ENCODE measurements around the gene PIGP.
"Not testable (repeated sequence)": the region's sequence is repeated elsewhere in the genome, so short reads cannot be mapped to it uniquely, and the experiment has no call there.

The PIGP gene

GRCh38 chr21:37072988-37073416 is at the start of gene PIGP, which contains the start of gene TTC3:
Gene PIGP (minus strand): TSS chr21:37073071. CDS start chr21:37072515, 556 bp downstream.
Gene TTC3 (plus strand): TSS chr21:37073254. CDS start chr21:37087258, 14,004 bp downstream.
- DNase-seq (ENCODE audit: low read depth), result peak; percentile 65

- no peak for DNase-seq (ENCODE audit: low read depth)
Observed at GRCh38 chr21:37119421-37120218, 46.7 kb upstream of the PIGP start.

- no peak for DNase-seq (ENCODE audit: low read depth)
Observed at GRCh38 chr21:37118187-37118826, 45.4 kb upstream of the PIGP start.

GRCh38 chr21:37117204-37117603 is 44.3 kb upstream of the PIGP start:
- no peak for DNase-seq (ENCODE audit: low read depth)

DNA sequence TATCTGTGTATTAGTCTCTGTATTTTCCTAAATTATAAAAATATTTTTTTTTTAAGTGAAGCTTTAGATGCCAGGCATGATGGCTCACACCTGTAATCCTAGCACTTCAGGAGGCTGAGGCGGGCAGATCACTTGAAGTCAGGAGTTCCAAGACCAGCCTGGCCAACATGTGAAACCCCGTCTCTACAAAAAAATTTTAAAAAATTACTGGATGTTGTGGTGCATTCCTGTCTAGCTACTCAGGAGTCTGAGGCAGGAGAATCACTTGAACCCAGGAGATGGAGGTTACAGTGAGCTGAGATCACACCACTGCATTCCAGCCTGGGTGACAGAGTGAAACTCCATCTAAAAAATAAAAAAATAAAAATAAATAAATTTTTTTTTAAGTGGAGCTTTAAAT is 43.6 kb upstream of the PIGP start:
- not testable (repeated sequence) for DNase-seq (ENCODE audit: low read depth)

DNA sequence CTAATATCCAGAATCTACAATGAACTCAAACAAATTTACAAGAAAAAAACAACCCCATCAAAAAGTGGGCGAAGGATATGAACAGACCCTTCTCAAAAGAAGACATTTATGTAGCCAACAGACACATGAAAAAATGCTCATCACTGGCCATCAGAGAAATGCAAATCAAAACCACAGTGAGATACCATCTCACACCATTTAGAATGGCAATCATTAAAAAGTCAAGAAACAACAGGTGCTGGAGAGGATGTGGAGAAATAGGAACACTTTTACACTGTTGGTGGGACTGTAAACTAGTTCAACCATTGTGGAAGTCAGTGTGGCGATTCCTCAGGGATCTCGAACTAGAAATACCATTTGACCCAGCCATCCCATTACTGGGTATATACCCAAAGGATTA is 41.4 kb upstream of the PIGP start:
- not testable (repeated sequence) for DNase-seq (ENCODE audit: low read depth)

DNA sequence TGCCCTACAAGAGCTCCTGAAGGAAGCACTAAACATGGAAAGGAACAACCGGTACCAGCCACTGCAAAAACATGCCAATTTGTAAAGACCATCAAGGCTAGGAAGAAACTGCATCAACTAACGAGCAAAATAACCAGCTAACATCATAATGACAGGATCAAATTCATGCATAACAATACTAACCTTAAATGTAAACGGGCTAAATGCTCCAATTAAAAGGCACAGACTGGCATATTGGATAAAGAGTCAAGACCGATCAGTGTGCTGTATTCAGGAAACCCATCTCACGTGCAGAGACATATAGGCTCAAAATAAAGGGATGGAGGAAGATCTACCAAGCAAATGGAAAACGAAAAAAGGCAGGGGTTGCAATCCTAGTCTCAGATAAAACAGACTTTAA is 38.2 kb upstream of the PIGP start:
- DNase-seq (ENCODE audit: low read depth), result not testable (repeated sequence)

DNA sequence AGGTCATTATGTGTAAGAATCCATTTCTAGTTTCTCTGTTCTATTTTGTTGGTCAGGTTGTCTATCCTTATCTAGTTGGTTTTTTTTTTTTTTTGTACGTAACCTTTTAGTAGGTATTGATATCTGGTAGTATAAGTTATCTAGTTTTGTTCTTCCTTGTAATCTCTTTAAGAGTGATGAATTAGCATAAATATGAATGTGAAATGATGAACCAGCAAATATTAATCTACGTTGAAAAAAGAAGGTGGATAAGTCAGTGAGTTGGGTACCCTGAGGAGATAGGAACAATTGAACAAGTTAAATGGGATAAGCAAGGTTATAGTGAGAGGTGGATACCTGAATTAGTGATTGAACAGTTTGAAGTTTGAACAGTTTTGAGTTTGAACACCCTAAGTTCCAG is 34.1 kb upstream of the PIGP start:
- DNase-seq (ENCODE audit: low read depth), result no peak

- DNase-seq (ENCODE audit: low read depth), result not testable (repeated sequence)
Observed at GRCh38 chr21:37102746-37103145, 29.9 kb upstream of the PIGP start.

- no peak for DNase-seq (ENCODE audit: low read depth)
Observed at GRCh38 chr21:37101384-37101783, 28.5 kb upstream of the PIGP start.

DNA sequence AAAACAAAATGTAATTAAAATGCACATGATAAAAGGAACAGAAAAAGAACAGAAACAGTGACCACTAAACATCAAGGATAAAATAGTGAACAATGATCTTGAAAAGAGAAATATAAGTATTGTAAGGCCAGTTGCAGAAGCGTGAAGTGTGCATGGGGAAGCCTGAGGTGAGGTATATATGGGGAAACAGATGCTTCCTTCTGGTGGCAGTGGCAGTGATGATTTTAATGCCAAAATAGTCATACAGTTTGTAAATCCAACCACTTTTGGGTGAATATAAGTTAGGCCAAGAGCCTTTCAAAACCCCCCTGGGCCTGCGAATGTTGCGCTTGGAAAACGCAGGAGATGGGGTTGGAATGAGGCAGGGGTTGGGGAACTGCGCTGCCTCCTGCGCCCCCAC is 27.4 kb upstream of the PIGP start:
- no peak for DNase-seq (ENCODE audit: low read depth)

DNA sequence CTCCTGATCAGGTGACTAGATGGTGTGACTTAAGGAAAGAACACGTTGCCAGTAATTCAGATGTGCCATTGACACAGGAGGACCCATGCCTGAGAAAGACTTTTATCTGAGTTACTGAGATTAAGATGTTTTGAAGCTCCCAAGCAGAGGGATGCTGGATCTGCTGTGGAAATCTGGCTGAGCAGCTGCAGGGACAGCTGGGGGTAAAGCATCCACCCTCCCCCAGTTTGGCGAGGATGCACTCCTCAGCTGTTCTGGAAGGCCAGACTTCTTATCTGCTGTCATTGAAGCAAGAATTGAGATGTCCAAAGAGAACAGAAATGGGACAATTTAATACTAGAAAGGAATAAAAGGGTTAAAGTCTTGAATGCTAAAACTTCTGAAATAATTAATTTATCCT is 25.9 kb upstream of the PIGP start:
- DNase-seq (ENCODE audit: low read depth), result no peak

GRCh38 chr21:37095821-37096220 is 22.9 kb upstream of the PIGP start:
- DNase-seq (ENCODE audit: low read depth), result no peak

DNA sequence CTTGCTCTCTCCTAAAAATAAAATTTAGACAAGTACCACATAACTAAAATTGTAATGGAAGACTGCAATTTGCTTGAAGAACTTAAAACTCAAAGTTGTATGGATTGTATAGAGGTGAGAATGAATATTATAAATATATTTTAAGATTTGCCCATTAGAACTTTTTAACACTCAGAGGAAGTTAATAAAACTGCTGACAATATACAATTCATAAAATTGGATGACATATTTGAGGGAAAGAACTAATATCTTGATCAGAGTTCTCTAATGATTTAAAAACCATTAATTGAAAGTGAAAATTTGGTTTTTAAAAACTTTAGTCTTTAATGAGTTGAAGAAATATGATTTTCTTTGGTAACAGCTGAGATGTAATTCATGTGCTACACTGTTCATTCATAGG is 21.1 kb upstream of the PIGP start:
- DNase-seq (ENCODE audit: low read depth), result no peak

GRCh38 chr21:37088186-37088735 is 15.4 kb upstream of the PIGP start:
- no peak for DNase-seq (ENCODE audit: low read depth)

DNA sequence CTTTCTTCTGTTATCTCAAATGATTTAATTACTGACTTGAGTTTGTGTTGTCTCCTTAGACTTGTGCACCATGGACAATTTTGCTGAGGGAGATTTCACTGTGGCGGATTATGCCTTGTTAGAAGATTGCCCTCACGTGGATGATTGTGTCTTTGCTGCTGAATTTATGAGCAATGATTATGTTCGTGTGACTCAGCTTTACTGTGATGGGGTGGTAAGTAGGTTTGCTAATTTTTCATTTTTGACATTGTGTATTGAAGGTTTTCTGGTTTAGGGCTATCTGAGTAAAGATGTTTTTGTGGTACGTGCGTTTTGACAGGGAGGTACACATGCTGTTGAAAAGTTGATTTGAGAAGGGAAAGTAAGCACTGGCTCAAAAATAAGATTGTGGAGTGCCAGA is 14.3 kb upstream of the PIGP start:
- DNase-seq (ENCODE audit: low read depth), result no peak

- no peak for DNase-seq (ENCODE audit: low read depth)
Observed at GRCh38 chr21:37085726-37086125, 12.9 kb upstream of the PIGP start.

DNA sequence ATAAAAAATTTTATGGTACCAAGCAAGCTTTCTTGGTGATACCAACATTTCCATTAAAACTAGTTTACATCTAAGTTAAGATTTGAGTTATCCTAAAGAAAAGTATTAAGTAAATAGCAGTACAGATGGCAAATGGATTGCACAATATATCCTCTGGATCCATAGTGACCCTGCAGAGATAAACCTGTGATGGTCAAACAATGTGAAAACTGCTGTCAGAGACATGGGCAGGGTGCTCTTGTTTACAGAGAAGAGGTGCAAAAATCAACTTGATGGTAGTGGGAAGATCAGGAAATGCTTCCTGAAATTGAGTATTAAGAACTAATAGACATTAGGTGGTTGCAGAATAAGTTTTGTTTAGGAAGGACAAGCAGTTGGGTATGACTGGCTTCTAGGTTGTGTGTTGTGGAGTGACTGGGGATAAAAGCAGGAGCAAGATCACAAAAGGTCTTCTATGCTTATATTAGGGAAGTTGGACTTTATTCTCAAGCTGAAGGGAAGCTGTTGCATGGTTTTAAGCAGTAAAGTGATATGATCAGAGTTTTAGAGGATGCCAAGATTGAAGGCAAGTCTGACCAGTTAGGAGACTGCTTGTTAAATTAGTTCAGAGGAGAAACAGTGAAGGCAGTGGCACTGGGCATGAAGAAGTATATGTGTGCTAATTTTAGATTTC is 10.1 kb upstream of the PIGP start:
- no peak for DNase-seq (ENCODE audit: low read depth)

DNA sequence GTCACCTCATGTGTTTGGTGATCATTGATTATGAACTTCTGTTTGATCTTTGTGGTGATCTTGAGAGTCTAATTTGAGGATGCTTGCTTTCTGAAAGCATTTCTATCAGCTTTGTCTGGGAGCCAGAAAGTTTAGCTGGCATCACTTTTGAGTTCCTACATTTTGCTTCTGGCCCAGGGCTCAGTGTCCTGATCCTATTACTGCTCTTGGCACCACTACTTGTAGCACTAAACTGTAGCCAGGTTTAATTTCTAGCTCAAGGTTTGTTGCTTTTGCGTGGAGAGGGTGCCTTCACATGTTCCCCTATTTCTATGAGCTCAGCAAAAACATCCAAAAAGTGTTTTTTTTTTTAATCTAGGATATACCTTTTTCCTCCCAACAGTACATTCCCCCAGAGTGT is 9.5 kb upstream of the PIGP start:
- no peak for DNase-seq (ENCODE audit: low read depth)

- DNase-seq (ENCODE audit: low read depth), result no peak
Observed at GRCh38 chr21:37079211-37079824, 6.4 kb upstream of the PIGP start.

DNA sequence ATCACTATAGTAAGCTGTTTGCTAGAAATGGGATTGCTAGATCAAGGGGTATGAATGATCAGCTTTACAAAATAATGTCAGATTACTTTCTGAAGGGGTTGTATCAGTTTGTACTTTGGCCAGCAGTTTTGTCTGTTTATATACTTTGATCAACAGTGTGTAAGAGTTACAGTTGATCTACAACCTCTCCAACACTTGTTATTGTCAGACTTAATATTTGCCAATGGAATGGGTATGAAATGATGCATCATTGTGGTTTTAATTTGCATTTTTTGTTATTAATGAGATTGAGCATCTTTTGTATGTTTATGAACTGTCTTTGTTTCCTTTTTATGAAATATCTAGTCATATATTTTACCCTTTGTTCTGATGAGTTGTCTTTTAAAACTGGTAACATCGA is 4.5 kb upstream of the PIGP start:
- no peak for DNase-seq (ENCODE audit: low read depth)

Data from non-pigmented ciliary epithelial cell (primary cell).